H1 (cell line): ENCODE measurements around the gene SEMA3D. TPM values are rescaled to one million over a fixed set of nuclear protein-coding genes. Genes with fewer than 3 reads are reported as not detected.

Experiments
- CTCF ChIA-PET: fragments of 300-600 bp; sonication (Branson Sonifier 250); formaldehyde crosslinking; loops from one replicate; lab custom pipeline; 2021; ENCODE audit not compliant: partially characterized antibody; lab: Charles Lee
- POLR2A ChIA-PET: fragments of 300-600 bp; sonication (Branson Sonifier 250); formaldehyde crosslinking; loops from one replicate; lab custom pipeline; 2021; ENCODE audit warnings: inconsistent platforms; ENCODE audit not compliant: partially characterized antibody; lab: Charles Lee
- DNase-seq, 2 experiments: peaks; one replicate each; pipeline versions ENCODE4 v3.0.0 to v3.0.0-alpha.2; 2010 to 2022; ENCODE audit warnings: low spot score in 2 of 2, low read depth in 1 of 2, mixed read lengths in 1 of 2
- FAIRE-seq: peaks from 2 replicates; lab custom pipeline; 2011; peaks lifted over from hg19 to GRCh38; lab: Jason Lieb, UNC
- H2AFZ ChIP-seq: 2 replicates; pipeline ENCODE4 v1.8.1; 2012; ENCODE audit warnings: low read length, inconsistent platforms
- H2AK5ac ChIP-seq: 2 replicates; pipeline ENCODE4 v1.6.1; 2013; ENCODE audit warnings: low read depth, low read length
- H2BK120ac ChIP-seq: replicated peaks from 2 replicates; pipeline ENCODE3; 2013; ENCODE audit warnings: low read depth, low read length, inconsistent platforms
- H2BK12ac ChIP-seq: 2 replicates; pipeline ENCODE4 v1.6.1; 2013; ENCODE audit warnings: low read depth, low read length
- H2BK15ac ChIP-seq: 2 replicates; pipeline ENCODE4 v1.6.1; 2013; ENCODE audit warnings: low read length
- H2BK20ac ChIP-seq: 2 replicates; pipeline ENCODE4 v1.6.1; 2013; ENCODE audit warnings: low read length
- H2BK5ac ChIP-seq: 2 replicates; pipeline ENCODE4 v1.6.1; 2013; ENCODE audit warnings: low read depth, low read length
- H3K14ac ChIP-seq: 2 replicates; pipeline ENCODE4 v1.6.1; 2013; ENCODE audit warnings: inconsistent platforms; ENCODE audit not compliant: insufficient read length
- H3K18ac ChIP-seq: 2 replicates; pipeline ENCODE4 v1.6.1; 2013; ENCODE audit warnings: low read length; ENCODE audit errors: extremely low read depth
- H3K23ac ChIP-seq: 2 replicates; pipeline ENCODE4 v1.6.1; 2013; ENCODE audit warnings: inconsistent platforms; ENCODE audit not compliant: insufficient read length
- H3K23me2 ChIP-seq: 2 replicates; pipeline ENCODE4 v1.6.1; 2013; ENCODE audit warnings: low read depth, low read length
- H3K27ac ChIP-seq: 2 replicates; pipeline ENCODE4 v1.6.1; 2011; ENCODE audit warnings: low read depth, low read length, inconsistent platforms
- H3K27me3 ChIP-seq, 4 experiments: replicated peaks in 1 of 4; 1 replicate in 1 of 4; 2 replicates in 3 of 4; pipeline versions ENCODE4 v1.6.1 to v1.8.1; 2011 to 2013; ENCODE audit warnings: low read length in 3 of 4, mild to moderate bottlenecking in 3 of 4, inconsistent platforms in 2 of 4, mixed read lengths in 2 of 4, moderate library complexity in 1 of 4; ENCODE audit not compliant: control insufficient read depth in 3 of 4, insufficient read depth in 3 of 4; ENCODE audit errors: extremely low read depth in 1 of 4
- H3K36me3 ChIP-seq, 4 experiments: 2 replicates each; pipeline versions ENCODE4 v1.6.1 to v1.8.1; 2011 to 2013; ENCODE audit warnings: mild to moderate bottlenecking in 4 of 4, low read length in 3 of 4, moderate library complexity in 2 of 4, control low read depth in 1 of 4, inconsistent platforms in 1 of 4; ENCODE audit not compliant: insufficient read depth in 4 of 4, control insufficient read depth in 2 of 4
- H3K4ac ChIP-seq: replicated peaks from 2 replicates; pipeline ENCODE3; 2013; ENCODE audit warnings: low read length, low read depth, mixed read lengths, inconsistent platforms; ENCODE audit not compliant: insufficient read length
- H3K4me1 ChIP-seq, 4 experiments: replicated peaks in 1 of 4; 1 replicate in 1 of 4; 2 replicates in 3 of 4; pipeline versions ENCODE4 v1.6.1 to v1.8.1; 2011 to 2013; ENCODE audit warnings: low read length in 3 of 4, inconsistent platforms in 2 of 4, mixed read lengths in 1 of 4; ENCODE audit not compliant: insufficient read depth in 4 of 4, control insufficient read depth in 3 of 4
- H3K4me2 ChIP-seq, 2 experiments: 2 replicates each; pipeline versions ENCODE4 v1.6.1 to v1.8.1; 2011 to 2013; ENCODE audit warnings: low read depth in 2 of 2, low read length in 2 of 2, control low read depth in 1 of 2, inconsistent platforms in 1 of 2, mild to moderate bottlenecking in 1 of 2; ENCODE audit not compliant: insufficient read depth in 1 of 2
- H3K4me3 ChIP-seq, 4 experiments: fragments of 200-600, 300-600 bp in 1 of 4; sonication (generic), shearing (Covaris generic), sonication (Bioruptor Twin) in 1 of 4; 2 replicates each; pipeline versions ENCODE4 v1.5.1 to v1.8.1; 2011 to 2016; ENCODE audit warnings: low read length in 4 of 4, low read depth in 3 of 4, control low read depth in 2 of 4, inconsistent platforms in 2 of 4, mild to moderate bottlenecking in 2 of 4, mixed read lengths in 1 of 4, moderate library complexity in 1 of 4; ENCODE audit not compliant: insufficient read depth in 2 of 4; ENCODE audit errors: extremely low read depth in 1 of 4
- H3K56ac ChIP-seq: replicated peaks from 2 replicates; pipeline ENCODE3; 2013; ENCODE audit warnings: low read depth, mild to moderate bottlenecking, mixed read lengths, low read length, inconsistent platforms; ENCODE audit not compliant: insufficient read length
- H3K79me1 ChIP-seq: 2 replicates; pipeline ENCODE4 v1.6.1; 2013; ENCODE audit warnings: low read depth, low read length, control low read depth
- H3K79me2 ChIP-seq, 2 experiments: 2 replicates each; pipeline versions ENCODE4 v1.6.1 to v1.8.1; 2012 to 2013; ENCODE audit warnings: low read length in 2 of 2, mild to moderate bottlenecking in 2 of 2, inconsistent platforms in 1 of 2; ENCODE audit not compliant: insufficient read depth in 2 of 2, control insufficient read depth in 1 of 2
- H3K9ac ChIP-seq, 4 experiments: replicated peaks in 1 of 4; 1 replicate in 1 of 4; 2 replicates in 3 of 4; pipeline versions ENCODE4 v1.6.1 to v1.8.1; 2011 to 2013; ENCODE audit warnings: low read depth in 3 of 4, low read length in 3 of 4, control low read depth in 2 of 4, mild to moderate bottlenecking in 2 of 4, moderate library complexity in 2 of 4, inconsistent platforms in 1 of 4; ENCODE audit errors: extremely low read depth in 1 of 4
- H3K9me3 ChIP-seq, 2 experiments: 2 replicates each; pipeline versions ENCODE4 v1.6.1 to v1.8.1; 2012 to 2013; ENCODE audit warnings: mild to moderate bottlenecking in 2 of 2, moderate library complexity in 2 of 2, control low read depth in 1 of 2, inconsistent platforms in 1 of 2, low read depth in 1 of 2, low read length in 1 of 2, mixed read lengths in 1 of 2; ENCODE audit not compliant: insufficient read depth in 2 of 2
- H4K20me1 ChIP-seq, 2 experiments: replicated peaks in 1 of 2; 2 replicates each; pipeline versions ENCODE3 to v1.8.1; 2011 to 2013; ENCODE audit warnings: inconsistent platforms in 2 of 2, low read length in 2 of 2, mild to moderate bottlenecking in 1 of 2; ENCODE audit not compliant: insufficient read depth in 2 of 2, control insufficient read depth in 1 of 2
- H4K5ac ChIP-seq: 2 replicates; pipeline ENCODE4 v1.6.1; 2013; ENCODE audit warnings: low read length, low read depth, mixed read lengths, inconsistent platforms; ENCODE audit not compliant: insufficient read length
- H4K8ac ChIP-seq: 2 replicates; pipeline ENCODE4 v1.8.0; 2013; ENCODE audit warnings: mild to moderate bottlenecking, moderate library complexity, low read length, inconsistent platforms; ENCODE audit not compliant: insufficient read depth; ENCODE audit errors: extremely low read depth
- H4K91ac ChIP-seq: replicated peaks from 2 replicates; pipeline ENCODE3; 2013; ENCODE audit warnings: low read length, mixed read lengths, inconsistent platforms; ENCODE audit not compliant: insufficient read length
- ATF3 ChIP-seq: IDR thresholded peaks from 2 replicates; pipeline ENCODE4 v1.6.1; 2011; ENCODE audit warnings: low read depth, mild to moderate bottlenecking, low read length; ENCODE audit not compliant: insufficient read depth
- BACH1 ChIP-seq: IDR thresholded peaks from 2 replicates; pipeline ENCODE4 v1.6.1; 2012; ENCODE audit warnings: low read length, improper control_type of control experiment
- GTF2F1 ChIP-seq: IDR thresholded peaks from 2 replicates; pipeline ENCODE4 v1.6.1; 2012; ENCODE audit warnings: low read depth, low read length, improper control_type of control experiment, borderline replicate concordance
- SIN3A ChIP-seq, 2 experiments: IDR thresholded peaks in 1 of 2; conservative IDR thresholded peaks in 1 of 2; 2 replicates each; pipeline ENCODE4 v1.6.1; 2011 to 2012; ENCODE audit warnings: low read length in 2 of 2, improper control_type of control experiment in 1 of 2, low read depth in 1 of 2, mild to moderate bottlenecking in 1 of 2
- SUZ12 ChIP-seq: fragments of 200-600 bp; sonication (generic); IDR thresholded peaks from 2 replicates; pipeline ENCODE4 v1.6.1; 2012; ENCODE audit warnings: mild to moderate bottlenecking, inconsistent platforms, low read length, moderate library complexity, mixed read lengths
- WGBS, 2 experiments: shearing (Covaris generic) in 1 of 2; methylation state at CpG; one replicate each; pipeline versions ENCODE4 v1.1.6 to v1.1.7; 2013 to 2015; ENCODE audit warnings: low lambda C conversion rate in 2 of 2, mixed read lengths in 2 of 2, inconsistent platforms in 1 of 2, low coverage in 1 of 2, missing lambda C conversion rate in 1 of 2; ENCODE audit not compliant: insufficient replicate concordance in 2 of 2, insufficient coverage in 1 of 2, insufficient read length in 1 of 2; ENCODE audit errors: extremely low coverage in 1 of 2, missing lambda C conversion rate in 1 of 2; 5-methylcytosine and 5-hydroxymethylcytosine counted together
- polyA plus RNA-seq, 7 experiments: library from polyadenylated mRNA; depleted of rRNA in 3 of 7; stranded (reverse) in 5 of 7; unstranded in 2 of 7; fragments of >200 nt in 5 of 7; fragments of 200-250 nt in 2 of 7; gene quantifications; 1 replicate in 5 of 7; 2 replicates in 1 of 7; 4 replicates in 1 of 7; pipeline versions ENCODE4 v1.2.1 to v1.2.3, GENCODE V29; 2011 to 2013; ENCODE audit warnings: missing spikeins in 2 of 7, mixed read lengths in 2 of 7
- total RNA-seq: library from RNA; stranded (reverse); fragmentation: NEBNext Ultra II Directional; extraction: Animal tissue kit (Norgen Biotek cat#: 25700); gene quantifications from 2 replicates; pipeline ENCODE4 v1.2.1, GENCODE V29; 2021

Gene SEMA3D
- total and polyA plus RNA-seq, 2 of the 8 experiments (the other 6 are each of a cell fraction or from before 2014, with no cell fraction given), result 1.6 to 3.5 TPM

GRCh38 chr7:84975586-84976185 lies 211.2 kb downstream of the SEMA3D start:
- no peak for DNase-seq
- POLR2A ChIA-PET, result no interaction called here
- H3K4me2 ChIP-seq, result no peak overlapping the region

More at GRCh38 chr7:84975586-84976185, 211.2 kb downstream of the SEMA3D start:
- no peak for TF ChIP-seq ATF3
- TF ChIP-seq BACH1, result no peak
- TF ChIP-seq SUZ12, result no peak
- no peak for TF ChIP-seq SIN3A (conservative IDR thresholded peaks at IDR 0.05 in 1 of 2, IDR thresholded peaks at IDR 0.05 in 1 of 2; ENCODE audit: low read depth in 1 of 2, low read length in 2 of 2)
- TF ChIP-seq GTF2F1, result no peak
- Histone ChIP-seq H4K91ac (no peak overlapping the region), H2BK5ac (no peak overlapping the region), H3K79me2 (no peaks in the 10 kb centered on the region), H3K14ac (no peak overlapping the region), H3K18ac (no peak overlapping the region), H3K4me3 (no peak overlapping the region), H4K5ac (no peak overlapping the region), H3K4me1 (no peaks in the 10 kb centered on the region), H2AFZ (no peak overlapping the region), H3K4ac (no peak overlapping the region), H3K23ac (no peak overlapping the region), H2AK5ac (no peak overlapping the region), H3K9me3 (no peaks in the 10 kb centered on the region), H2BK120ac (no peak overlapping the region), H3K79me1 (no peaks in the 10 kb centered on the region), H3K23me2 (no peaks in the 10 kb centered on the region), H3K36me3 (no peaks in the 10 kb centered on the region), H3K27me3 (no peaks in the 10 kb centered on the region), H2BK15ac (no peak overlapping the region), H4K20me1 (no peaks in the 10 kb centered on the region), H2BK12ac (no peak overlapping the region), H4K8ac (no peak overlapping the region), H3K9ac (no peak overlapping the region), H3K27ac (no peak overlapping the region), H3K56ac (no peak overlapping the region), H2BK20ac (no peak overlapping the region)
- WGBS, 2 experiments, result 75% methylated on average over 1 of the region's 1 CpG; no CpG with 5 or more reads in 1 of the 2 experiments
- CTCF ChIA-PET, result interaction anchor here (0.8 kb wide), 1 partner anchor 773 kb away, joined by 3 read pairs; no protein-coding TSS in a partner anchor
- no peak for FAIRE-seq
